KOPT-K1 (cell line): Measurements from ENCODE around the gene DCLRE1B.
A peak's percentile ranks its signal among the peaks of the same experiment; 100 is the strongest.

ENCODE experiments used
- H3K27ac ChIP-seq: fragments of 200-600 bp; sonication (generic); 2 replicates; pipeline ENCODE4 v1.5.1; 2016; ENCODE audit warnings: antibody characterized with exemption, mild to moderate bottlenecking, low read depth, low read length; ENCODE audit not compliant: poor library complexity, severe bottlenecking
- H3K36me3 ChIP-seq: fragments of 200-600 bp; sonication (generic); 2 replicates; pipeline ENCODE4 v1.5.1; 2017; ENCODE audit warnings: antibody characterized with exemption, mild to moderate bottlenecking, low read length, moderate library complexity; ENCODE audit not compliant: insufficient read depth
- H3K9me3 ChIP-seq: fragments of 200-600 bp; sonication (generic); 2 replicates; pipeline ENCODE4 v1.5.1; 2017; ENCODE audit warnings: antibody characterized with exemption, low read length, mild to moderate bottlenecking; ENCODE audit not compliant: insufficient read depth, poor library complexity, severe bottlenecking

Gene DCLRE1B

GRCh38 chr1:113904674-113905434, at the start of gene DCLRE1B, which contains the start of gene AP4B1:
Gene DCLRE1B, plus strand, starts transcription at chr1:113905326. Its CDS starts 261 bp downstream, at chr1:113905587.
Gene AP4B1, minus strand, starts transcription at chr1:113904799. Its CDS starts 82 bp downstream, at chr1:113904717.
- peak within 1 kb of the TSS; percentile 85 for H3K27ac ChIP-seq
- peaks cover 59% of the 10 kb centered on the region for H3K36me3 ChIP-seq
- no peaks in the 10 kb centered on the region for H3K9me3 ChIP-seq

- Histone ChIP-seq H3K36me3 (peaks cover 62% of the 10 kb centered on the region), H3K9me3 (no peaks in the 10 kb centered on the region), H3K27ac (no peak overlapping the region)
Measured at GRCh38 chr1:113855630-113856400, 49.3 kb upstream of the DCLRE1B start.

GRCh38 chr1:113856401-113856790, 48.7 kb upstream of the DCLRE1B start:
- Histone ChIP-seq H3K27ac (no peak overlapping the region), H3K36me3 (peaks cover 58% of the 10 kb centered on the region), H3K9me3 (no peaks in the 10 kb centered on the region)

- H3K9me3 ChIP-seq = no peaks in the 10 kb centered on the region
- peaks cover 51% of the 10 kb centered on the region for H3K36me3 ChIP-seq
- H3K27ac ChIP-seq = no peak overlapping the region
Measured at GRCh38 chr1:113857776-113858175, 47.4 kb upstream of the DCLRE1B start.

GRCh38 chr1:113858418-113858817, 46.7 kb upstream of the DCLRE1B start:
- Histone ChIP-seq H3K27ac (no peak overlapping the region), H3K9me3 (no peaks in the 10 kb centered on the region), H3K36me3 (peaks cover 56% of the 10 kb centered on the region)

GRCh38 chr1:113858982-113859381, 46.1 kb upstream of the DCLRE1B start:
- peaks cover 57% of the 10 kb centered on the region for H3K36me3 ChIP-seq
- H3K9me3 ChIP-seq = no peaks in the 10 kb centered on the region
- H3K27ac ChIP-seq = no peak overlapping the region

GRCh38 chr1:113859478-113860175, 45.5 kb upstream of the DCLRE1B start:
- Histone ChIP-seq H3K27ac (no peak overlapping the region), H3K9me3 (no peaks in the 10 kb centered on the region), H3K36me3 (peaks cover 52% of the 10 kb centered on the region)

GRCh38 chr1:113860891-113861290, 44.2 kb upstream of the DCLRE1B start:
- peaks cover 40% of the 10 kb centered on the region for H3K36me3 ChIP-seq
- no peak overlapping the region for H3K27ac ChIP-seq
- H3K9me3 ChIP-seq = no peaks in the 10 kb centered on the region

- Histone ChIP-seq H3K9me3 (no peaks in the 10 kb centered on the region), H3K27ac (no peak overlapping the region), H3K36me3 (peaks cover 32% of the 10 kb centered on the region)
Measured at GRCh38 chr1:113861641-113862040, 43.5 kb upstream of the DCLRE1B start.

- Histone ChIP-seq H3K27ac (no peak overlapping the region), H3K9me3 (no peaks in the 10 kb centered on the region), H3K36me3 (peaks cover under 1% of the 10 kb centered on the region; the same call in 1 of the 2 replicates)
Measured at GRCh38 chr1:113868387-113869083, 36.6 kb upstream of the DCLRE1B start.

GRCh38 chr1:113870778-113871177, 34.3 kb upstream of the DCLRE1B start:
- no peaks in the 10 kb centered on the region for H3K9me3 ChIP-seq
- peak overlapping the region; percentile 85 for H3K27ac ChIP-seq
- H3K36me3 ChIP-seq = no peaks in the 10 kb centered on the region

- H3K36me3 ChIP-seq = no peaks in the 10 kb centered on the region
- no peaks in the 10 kb centered on the region for H3K9me3 ChIP-seq
- H3K27ac ChIP-seq = peak within 1 kb of the TSS; percentile 85
Measured at GRCh38 chr1:113871597-113872113, 33.5 kb upstream of the DCLRE1B start, which contains the start of gene PTPN22. Gene PTPN22, minus strand, starts transcription at chr1:113871712.

- peak overlapping the region; percentile 85 for H3K27ac ChIP-seq
- H3K9me3 ChIP-seq = no peaks in the 10 kb centered on the region
- H3K36me3 ChIP-seq = no peaks in the 10 kb centered on the region
Measured at GRCh38 chr1:113872219-113872935, 32.7 kb upstream of the DCLRE1B start.
